ENCODE measurements around the gene MDM4. TPM values are rescaled to one million over a fixed set of nuclear protein-coding genes. Genes with fewer than 3 reads are reported as not detected.

Gene MDM4
- total RNA-seq, 1 experiment from 2014 or later: 49.6 TPM

GRCh38 chr1:204599596-204599995, 83.4 kb downstream of the MDM4 start:
- H3K27ac Mint-ChIP-seq: no peak overlapping the region; a peak in 1 of 7 replicates

More at GRCh38 chr1:204599596-204599995, 83.4 kb downstream of the MDM4 start:
- no peaks in the 10 kb centered on the region for H4K20me1 ChIP-seq (ENCODE audit: control insufficient read depth, insufficient read depth, insufficient read length)
- no peak overlapping the region for H3K4ac ChIP-seq (ENCODE audit: low read depth, low read length)
- no CpG with 5 or more reads among the region's 10 CpGs for WGBS (ENCODE audit: extremely low coverage, insufficient read length, low lambda C conversion rate)
- no peak for TF ChIP-seq CTCF (conservative IDR thresholded peaks at IDR 0.05)
- H3K56ac ChIP-seq (ENCODE audit: insufficient read length, low read depth, low read length): no peak overlapping the region
- Mint-ChIP-seq H3K4me1 (peaks cover 37 to 42% of the 10 kb centered on the region in 2 experiments), H3K27me3 (ENCODE audit: low read depth) (peaks cover 8% of the 10 kb centered on the region; the same call in 1 of the 2 replicates), H3K4me3 (no peak overlapping the region), H3K36me3 (ENCODE audit: insufficient read depth in 1 of 3, low read depth in 3 of 3) (peaks cover 0 to 3% (median 0%) of the 10 kb centered on the region in 3 experiments; a peak in 2 of 7 replicates), H3K9me3 (no peaks in the 10 kb centered on the region; a peak in 1 of 5 replicates)
- no peak overlapping the region for H2BK5ac ChIP-seq (ENCODE audit: insufficient read length, low read length)
- no peak overlapping the region for H3K18ac ChIP-seq (ENCODE audit: insufficient read length, low read depth, low read length)
- H3K23me2 ChIP-seq (ENCODE audit: insufficient read length, low read depth, low read length, poor library complexity, severe bottlenecking): no peaks in the 10 kb centered on the region
- no peaks in the 10 kb centered on the region for H3K79me1 ChIP-seq (ENCODE audit: insufficient read depth, low read depth, low read length, poor library complexity, severe bottlenecking)
- no peaks in the 10 kb centered on the region for H3K27me3 ChIP-seq (ENCODE audit: insufficient read depth, low read length)
- H4K8ac ChIP-seq (replicated peaks; ENCODE audit: insufficient read length, low read depth, low read length): no peak overlapping the region
- no peak overlapping the region for H4K5ac ChIP-seq (ENCODE audit: insufficient read length, low read depth, low read length)
- no peak overlapping the region for H2BK12ac ChIP-seq (ENCODE audit: insufficient read length, low read depth, low read length)
- no peak for DNase-seq
- H3T11ph ChIP-seq (ENCODE audit: low read length): no peak overlapping the region
- H3K4me2 ChIP-seq (ENCODE audit: insufficient read depth, insufficient read length, low read length): no peak overlapping the region
- no peak overlapping the region for H2BK120ac ChIP-seq (ENCODE audit: low read depth, low read length, poor library complexity, severe bottlenecking)
- H3K79me2 ChIP-seq (ENCODE audit: insufficient read depth, low read length): no peaks in the 10 kb centered on the region
- no peak overlapping the region for H3K9ac ChIP-seq (ENCODE audit: extremely low read depth, insufficient read length, low read length)
- H3K4me1 ChIP-seq (ENCODE audit: insufficient read depth, low read length): peaks cover 12% of the 10 kb centered on the region; the same call in 1 of the 2 replicates
- no peak overlapping the region for H3K14ac ChIP-seq (ENCODE audit: insufficient read depth, low read length)
- no peaks in the 10 kb centered on the region for H3K9me3 ChIP-seq (ENCODE audit: control insufficient read depth, low read depth, low read length)
- H2AK5ac ChIP-seq (ENCODE audit: insufficient read length, low read length): no peak overlapping the region
- no peak overlapping the region for H2AFZ ChIP-seq (ENCODE audit: low read length)
- H2BK20ac ChIP-seq (ENCODE audit: low read depth, low read length, poor library complexity, severe bottlenecking): no peak overlapping the region
- no peak overlapping the region for H3K27ac ChIP-seq (ENCODE audit: insufficient read length, low read depth, low read length)
- H2BK15ac ChIP-seq (ENCODE audit: low read depth, low read length): no peak overlapping the region
- H4K91ac ChIP-seq (ENCODE audit: insufficient read length, low read depth, low read length): no peak overlapping the region
- H3K23ac ChIP-seq (ENCODE audit: insufficient read length, low read depth, low read length): no peak overlapping the region

Measured in H9 (cell line).